HuH-7.5 (cell line): ENCODE results near the gene DPEP1.
A peak's percentile ranks its signal among the peaks of the same experiment; 100 is the strongest.
"Not testable (repeated sequence)": the region's sequence is repeated elsewhere in the genome, so short reads cannot be mapped to it uniquely, and the experiment has no call there.

ENCODE experiments used
- DNase-seq: peaks from one replicate; pipeline ENCODE4 v3.0.0; 2011; ENCODE audit warnings: low spot score

Gene DPEP1

DNA sequence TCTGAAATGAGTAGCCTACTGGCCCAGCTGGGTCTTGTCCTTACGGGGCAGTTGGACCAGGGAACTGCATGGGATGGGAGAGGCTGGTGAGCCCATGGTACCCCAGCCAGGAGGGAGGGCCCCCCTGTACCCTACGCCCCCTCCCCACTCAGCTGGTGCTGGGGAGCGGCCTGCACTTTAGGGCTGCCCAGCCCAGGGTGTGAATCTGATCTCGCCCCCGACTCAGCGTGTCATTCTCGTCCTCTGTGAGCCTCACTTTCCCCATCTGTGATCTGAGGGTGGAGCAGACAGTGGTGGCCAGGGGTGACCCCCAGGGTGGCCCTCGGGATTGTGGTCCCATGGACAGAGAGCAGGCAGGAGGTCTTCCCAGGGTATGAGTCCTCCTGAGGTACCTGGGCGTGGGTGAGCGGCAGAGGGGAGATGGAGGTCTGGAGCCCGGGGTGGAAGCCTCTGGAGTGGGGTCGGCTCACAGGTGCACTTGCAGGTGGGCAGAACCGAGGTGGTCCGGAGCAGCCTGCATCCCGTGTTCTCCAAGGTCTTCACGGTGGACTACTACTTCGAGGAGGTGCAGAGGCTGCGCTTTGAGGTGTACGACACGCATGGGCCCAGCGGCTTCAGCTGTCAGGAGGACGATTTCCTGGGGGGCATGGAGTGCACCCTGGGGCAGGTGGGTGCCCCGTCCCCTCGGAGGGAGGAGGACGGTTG, 36.2 kb upstream of the DPEP1 start:
- DNase-seq, result no peak

DNA sequence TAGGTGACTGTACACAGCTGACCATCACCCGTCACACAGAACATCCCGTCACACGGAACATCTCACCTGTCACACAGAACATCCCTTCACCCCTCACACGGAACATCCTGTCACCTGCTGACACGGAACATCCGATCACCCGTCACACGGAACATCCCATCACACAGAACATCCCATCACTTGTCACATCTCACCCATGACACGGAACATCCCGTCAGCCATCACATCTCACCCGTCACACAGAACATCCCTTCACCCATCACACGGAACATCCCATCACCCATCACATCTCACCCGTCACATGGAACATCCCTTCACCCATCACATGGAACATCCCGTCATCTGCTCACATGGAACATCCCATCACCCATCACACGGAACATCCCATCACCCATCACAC, 34.1 kb upstream of the DPEP1 start:
- no peak for DNase-seq

DNA sequence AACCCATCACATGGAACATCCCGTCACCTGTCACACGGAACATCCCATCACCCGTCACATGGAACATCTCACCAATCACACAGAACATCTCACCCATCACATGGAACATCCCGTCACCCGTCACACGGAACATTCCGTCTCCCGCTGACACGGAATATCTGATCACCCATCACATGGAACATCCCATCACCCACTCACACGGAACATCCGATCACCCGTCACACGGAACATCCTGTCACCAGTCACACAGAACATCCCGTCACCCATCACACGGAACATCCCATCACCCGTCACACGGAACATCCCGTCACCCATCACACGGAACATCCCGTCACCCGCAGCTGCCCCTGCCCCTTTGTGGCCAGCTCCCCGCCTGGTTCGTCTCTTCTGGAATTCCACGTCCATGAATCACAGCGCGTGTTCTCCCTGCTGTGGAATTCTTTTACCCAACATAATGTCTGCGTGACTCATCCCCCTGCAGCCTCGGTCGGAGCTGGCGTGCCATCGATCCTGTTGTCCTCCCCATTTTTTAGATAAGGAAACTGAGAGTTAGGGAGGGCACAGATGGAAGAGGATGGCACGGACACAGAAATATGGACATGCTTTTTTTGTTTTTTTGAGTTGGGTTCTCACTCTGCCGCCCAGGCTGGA, 32.3 kb upstream of the DPEP1 start:
- no peak for DNase-seq

DNA sequence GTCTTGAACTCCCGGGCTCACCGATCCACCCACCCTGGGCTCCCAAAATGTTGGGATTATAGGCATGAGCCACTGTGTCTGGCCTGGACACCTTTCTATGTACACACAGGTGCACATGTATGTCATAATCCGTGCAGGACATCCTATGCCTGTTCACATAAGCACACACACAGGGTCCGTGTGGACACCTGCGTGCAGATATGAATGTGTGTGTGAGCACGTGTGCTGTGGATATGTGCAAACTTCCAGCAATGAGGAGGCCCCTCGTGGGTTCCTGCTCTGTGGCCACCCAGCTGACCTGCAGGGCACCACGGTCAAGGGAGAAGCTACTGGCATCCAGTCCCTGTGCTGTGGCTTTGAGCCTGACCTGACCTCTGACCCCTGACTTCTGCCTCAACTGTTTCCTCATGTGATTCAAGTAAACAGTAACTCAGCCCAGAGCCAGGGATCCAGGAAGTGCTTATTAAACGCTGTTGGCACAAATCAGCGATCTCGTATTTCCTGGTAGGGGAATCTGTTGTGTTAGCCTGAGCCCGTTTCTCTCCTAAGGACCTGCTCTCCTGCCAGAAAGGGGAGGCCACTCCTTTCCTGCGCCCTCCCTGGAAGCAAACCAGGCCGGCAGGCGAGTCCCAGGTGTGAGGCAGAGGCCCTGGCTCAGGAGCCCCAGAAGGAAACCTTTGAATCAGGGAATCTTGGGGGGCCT, 31.4 kb upstream of the DPEP1 start:
- no peak for DNase-seq

GRCh38 chr16:89582614-89583196, 30.7 kb upstream of the DPEP1 start:
- DNase-seq, result no peak

GRCh38 chr16:89583197-89583894, 30.1 kb upstream of the DPEP1 start:
- DNase-seq, result no peak

GRCh38 chr16:89583895-89584644, 29.4 kb upstream of the DPEP1 start:
- no peak for DNase-seq

GRCh38 chr16:89584768-89585549, 28.5 kb upstream of the DPEP1 start:
- DNase-seq, result no peak

- DNase-seq, result no peak
These were observed 27.2 kb upstream of the DPEP1 start for GRCh38 chr16:89586218-89586617.

DNA sequence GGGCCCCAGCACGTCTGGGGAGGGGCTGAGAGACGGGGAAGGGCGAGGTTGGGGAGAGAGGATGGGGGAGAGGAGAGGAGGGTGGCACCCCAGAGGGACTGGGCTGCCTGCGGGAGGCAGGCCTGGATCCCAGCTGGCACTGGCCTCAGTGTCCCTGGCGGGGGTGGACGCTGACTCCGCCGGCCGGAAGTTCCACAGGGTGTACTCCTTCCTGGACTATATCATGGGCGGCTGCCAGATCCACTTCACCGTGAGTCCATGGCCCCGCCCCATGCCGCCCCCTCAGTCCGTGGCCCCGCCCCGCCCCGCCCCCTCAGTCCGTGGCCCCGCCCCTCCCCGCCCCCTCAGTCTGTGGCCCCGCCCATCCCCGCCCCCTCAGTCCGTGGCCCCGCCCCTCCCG, 26.6 kb upstream of the DPEP1 start:
- peak; percentile 32 for DNase-seq

DNA sequence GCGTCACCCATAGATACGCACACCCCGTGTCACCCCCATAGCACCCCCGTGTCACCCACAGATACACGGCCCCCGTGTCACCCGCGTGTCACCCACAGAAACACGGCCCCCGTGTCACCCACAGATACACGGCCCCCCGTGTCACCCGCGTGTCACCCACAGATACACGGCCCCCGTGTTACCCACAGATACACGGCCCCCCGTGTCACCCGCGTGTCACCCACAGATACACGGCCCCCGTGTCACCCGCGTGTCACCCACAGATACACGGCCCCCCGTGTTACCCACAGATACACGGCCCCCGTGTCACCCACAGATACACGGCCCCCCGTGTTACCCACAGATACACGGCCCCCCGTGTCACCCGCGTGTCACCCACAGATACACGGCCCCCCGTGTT, 25.8 kb upstream of the DPEP1 start:
- not testable (repeated sequence) for DNase-seq

GRCh38 chr16:89588413-89589109, 24.9 kb upstream of the DPEP1 start:
- no peak for DNase-seq

DNA sequence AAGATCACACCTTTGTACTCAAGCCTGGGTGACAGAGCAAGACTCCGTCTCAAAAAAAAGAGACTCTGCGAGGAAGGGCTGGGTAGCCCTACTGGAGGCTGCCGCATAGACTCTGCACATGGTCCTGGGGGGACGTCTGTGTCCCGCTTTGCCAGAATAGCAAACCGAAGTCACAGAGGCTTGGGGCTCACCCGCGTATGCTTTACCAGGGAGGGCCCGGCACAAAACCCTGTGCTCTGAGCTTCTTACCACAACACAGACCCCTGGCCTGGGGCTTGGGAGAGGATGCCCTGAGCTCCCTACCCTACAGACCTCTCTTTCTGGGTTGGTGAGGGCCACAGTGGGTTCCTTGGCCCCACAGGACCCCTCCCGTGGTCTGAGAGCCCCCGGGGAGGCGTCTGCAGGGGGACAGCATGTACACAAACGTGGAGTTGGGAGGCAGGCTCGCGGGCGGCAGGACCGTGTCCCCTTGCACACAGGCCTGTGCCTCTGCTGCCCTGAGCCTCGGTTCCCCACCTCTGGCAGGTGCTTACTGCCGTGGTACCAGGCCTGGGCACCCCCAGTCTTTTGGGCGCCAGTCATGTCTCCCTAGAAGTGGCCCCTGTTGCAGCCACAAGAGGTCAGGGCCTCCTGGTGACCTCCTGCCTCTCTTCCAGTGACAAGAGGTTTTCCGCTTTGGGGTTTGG, 24.1 kb upstream of the DPEP1 start:
- no peak for DNase-seq

DNA sequence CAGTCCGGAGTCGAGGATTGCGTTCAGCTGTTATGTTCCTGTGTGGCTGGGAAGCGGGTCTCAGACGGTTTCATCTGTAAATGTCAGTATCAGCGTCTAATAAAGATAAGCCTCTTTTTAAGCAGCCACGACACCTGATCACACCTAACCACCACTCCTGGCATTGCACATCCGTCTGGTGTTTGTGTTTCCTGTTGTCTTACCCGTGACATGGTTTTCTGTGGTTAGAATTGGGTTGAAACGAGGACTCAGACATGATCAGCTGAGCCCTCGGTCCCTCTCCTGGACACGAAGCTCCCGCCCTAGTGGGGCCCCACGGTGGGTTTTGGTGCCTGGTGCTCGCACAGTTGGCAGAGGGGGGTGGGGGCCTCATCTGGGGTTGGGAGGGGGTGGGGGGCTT, 19.6 kb upstream of the DPEP1 start:
- no peak for DNase-seq

DNA sequence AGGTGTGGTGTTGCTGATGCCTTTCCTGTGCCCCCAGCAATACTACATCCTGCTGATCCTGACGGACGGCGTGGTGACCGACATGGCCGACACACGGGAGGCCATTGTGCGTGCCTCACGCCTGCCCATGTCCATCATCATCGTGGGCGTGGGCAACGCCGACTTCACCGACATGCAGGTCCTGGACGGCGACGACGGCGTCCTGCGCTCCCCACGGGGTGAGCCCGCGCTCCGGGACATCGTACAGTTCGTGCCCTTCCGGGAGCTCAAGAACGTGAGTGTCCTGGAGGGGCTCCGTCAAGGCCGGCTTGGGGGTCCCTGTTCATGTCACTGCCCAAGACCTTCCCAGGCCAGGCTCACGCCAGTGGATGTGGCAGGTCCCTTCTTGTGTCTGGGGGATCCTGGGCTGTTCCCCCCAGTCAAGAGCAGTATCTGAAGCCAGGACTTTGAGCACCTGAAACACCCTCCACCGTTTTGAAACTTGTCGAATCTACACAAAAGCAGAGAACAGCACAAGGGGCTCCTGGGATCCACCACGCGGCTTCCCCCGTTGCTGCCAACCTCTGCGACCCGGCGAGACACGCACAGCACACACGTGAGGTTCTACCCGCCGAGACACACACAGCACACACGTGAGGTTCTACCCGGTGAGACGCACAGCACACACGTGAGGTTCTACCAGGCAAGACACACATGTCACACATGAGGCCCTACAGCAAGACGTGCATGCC, 17.9 kb upstream of the DPEP1 start:
- DNase-seq, result no peak

DNA sequence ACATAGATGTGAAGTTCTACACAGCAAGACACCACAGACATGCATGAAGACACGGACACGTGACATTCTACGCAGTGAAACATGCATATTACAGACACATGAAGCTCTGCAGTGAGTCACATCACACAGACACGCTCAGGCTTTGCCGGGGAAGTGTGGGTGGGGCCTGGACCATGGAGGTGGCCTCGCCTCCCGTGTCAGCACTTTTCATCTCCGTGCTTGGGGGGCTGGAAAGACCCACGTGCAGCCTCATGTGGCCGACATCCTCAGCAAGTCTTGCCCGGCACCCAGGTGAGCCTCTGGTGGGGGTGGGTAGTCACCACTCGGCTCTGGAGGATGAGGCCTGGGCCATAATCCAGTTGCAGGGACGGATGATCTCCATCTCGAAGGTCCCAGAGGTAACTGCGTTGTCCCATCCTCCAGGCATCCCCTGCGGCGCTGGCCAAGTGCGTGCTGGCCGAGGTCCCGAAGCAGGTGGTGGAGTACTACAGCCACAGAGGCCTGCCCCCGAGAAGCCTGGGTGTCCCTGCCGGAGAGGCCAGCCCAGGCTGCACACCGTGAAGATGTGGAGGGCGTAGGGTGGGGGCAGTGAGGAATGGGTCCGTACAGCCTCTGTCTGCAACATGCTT, 17.3 kb upstream of the DPEP1 start:
- no peak for DNase-seq

GRCh38 chr16:89596957-89597649, 16.3 kb upstream of the DPEP1 start:
- peak; percentile 49 for DNase-seq

DNA sequence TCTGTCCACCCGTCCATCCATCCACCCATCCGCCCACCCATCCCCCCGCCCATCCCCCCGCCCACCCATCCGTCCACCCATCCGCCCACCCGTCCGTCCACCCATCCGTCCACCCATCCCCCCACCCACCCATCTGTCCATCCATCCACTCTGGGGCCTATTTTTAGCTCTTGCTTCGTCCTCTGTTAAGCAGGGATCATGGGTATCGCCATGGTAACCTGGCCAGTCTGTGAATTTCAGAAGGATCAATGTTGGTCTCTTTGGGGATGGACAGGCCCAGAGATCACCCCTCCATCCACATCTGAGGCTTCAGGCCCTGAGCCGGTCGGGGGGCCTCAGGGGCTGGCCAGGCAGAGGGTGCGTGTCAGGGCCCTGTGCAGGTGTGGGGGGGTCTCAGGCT, 15.2 kb upstream of the DPEP1 start:
- peak; percentile 70 for DNase-seq
